NOMO-1 (cell line): ENCODE results near the gene LGMN.
"Not testable (repeated sequence)": the region's sequence is repeated elsewhere in the genome, so short reads cannot be mapped to it uniquely, and the experiment has no call there.

Experiments
- DNase-seq, 2 experiments: peaks; one replicate each; lab custom pipeline; 2025; ENCODE audit not compliant: unreplicated experiment in 2 of 2; lab: John Stamatoyannopoulos, UW

Gene LGMN

DNA sequence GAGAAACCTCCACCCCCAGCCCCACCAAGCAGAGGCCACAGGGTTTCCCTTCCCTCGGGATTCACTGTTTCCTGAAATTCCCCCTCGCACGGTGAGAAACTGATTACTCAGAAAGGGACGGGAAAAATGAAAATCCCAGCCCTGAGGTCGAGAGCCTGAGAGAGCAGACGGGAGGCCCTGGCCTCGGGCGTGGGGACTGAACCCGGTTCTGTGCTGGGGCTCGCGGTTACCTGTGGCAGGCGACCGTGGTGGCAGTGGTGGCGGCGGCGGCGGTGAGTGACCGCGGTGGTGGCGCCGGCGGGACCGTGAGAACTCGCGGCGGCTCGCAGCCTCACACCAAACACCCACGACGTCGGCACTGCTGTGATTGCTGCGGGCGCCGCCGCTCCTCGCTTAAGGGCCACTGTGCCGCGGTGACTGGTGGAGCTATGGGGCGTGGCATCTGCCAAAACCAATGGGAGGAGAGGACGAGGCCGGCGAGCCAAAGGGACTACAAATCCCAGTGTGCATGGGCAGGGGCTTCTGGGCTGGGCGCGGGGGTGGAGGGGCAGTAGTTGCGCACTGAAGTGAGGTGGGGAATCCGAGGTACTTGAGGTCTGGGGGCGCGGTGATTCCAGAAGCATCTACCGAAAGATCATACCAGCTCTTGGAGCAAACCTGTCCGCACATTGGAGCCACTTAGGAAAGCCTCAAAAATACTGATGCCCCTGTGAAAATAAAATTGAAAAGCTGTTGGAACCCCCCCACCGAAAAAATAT is at the start of gene LGMN:
TSS of gene LGMN (minus strand) at position 369 of the 758 bp plus-strand sequence. CDS start 15,841 bp downstream, outside the sequence.
- peak; percentile 44 to 57 for DNase-seq

DNA sequence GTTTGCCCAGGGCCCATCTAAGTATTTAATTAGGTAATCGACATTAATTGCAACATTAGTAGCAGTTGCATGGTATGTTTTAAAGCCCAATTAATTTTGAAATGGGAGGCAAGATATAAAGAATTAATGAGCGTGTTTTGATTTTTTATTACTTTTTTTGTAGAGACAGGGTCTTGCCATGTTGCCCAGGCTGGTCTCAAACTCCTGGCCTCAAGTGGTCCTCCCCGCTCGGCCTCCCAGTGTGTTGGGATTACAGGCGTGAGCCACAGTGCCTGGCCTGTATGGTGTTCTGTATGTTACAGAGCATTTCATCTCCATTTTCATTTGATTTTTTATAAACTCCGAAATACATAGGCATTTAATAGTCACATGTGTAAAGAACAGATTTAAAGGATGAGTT is 46.5 kb upstream of the LGMN start:
- peak in 1 of 2 experiments; percentile 11 for DNase-seq

DNA sequence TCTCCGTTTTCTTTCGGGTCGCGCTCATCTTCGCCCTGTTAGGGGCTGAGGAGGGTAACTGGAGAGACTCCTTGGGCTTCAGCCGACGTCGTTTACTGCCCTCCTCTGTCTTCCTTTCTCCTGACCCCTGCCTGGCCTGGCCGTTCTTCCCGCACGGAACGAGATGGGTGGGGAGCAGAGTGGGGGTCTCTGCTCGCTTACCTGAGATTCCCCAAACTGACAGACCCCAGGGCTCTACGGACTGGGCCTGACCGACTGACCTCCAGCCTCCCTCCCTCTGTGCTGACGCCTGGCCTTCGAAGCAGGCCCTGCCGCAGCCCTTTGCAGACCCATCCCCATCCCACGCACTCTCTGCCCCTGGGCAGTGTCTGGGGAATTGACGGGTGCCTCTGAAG is 46.1 kb upstream of the LGMN start:
- no peak for DNase-seq

DNA sequence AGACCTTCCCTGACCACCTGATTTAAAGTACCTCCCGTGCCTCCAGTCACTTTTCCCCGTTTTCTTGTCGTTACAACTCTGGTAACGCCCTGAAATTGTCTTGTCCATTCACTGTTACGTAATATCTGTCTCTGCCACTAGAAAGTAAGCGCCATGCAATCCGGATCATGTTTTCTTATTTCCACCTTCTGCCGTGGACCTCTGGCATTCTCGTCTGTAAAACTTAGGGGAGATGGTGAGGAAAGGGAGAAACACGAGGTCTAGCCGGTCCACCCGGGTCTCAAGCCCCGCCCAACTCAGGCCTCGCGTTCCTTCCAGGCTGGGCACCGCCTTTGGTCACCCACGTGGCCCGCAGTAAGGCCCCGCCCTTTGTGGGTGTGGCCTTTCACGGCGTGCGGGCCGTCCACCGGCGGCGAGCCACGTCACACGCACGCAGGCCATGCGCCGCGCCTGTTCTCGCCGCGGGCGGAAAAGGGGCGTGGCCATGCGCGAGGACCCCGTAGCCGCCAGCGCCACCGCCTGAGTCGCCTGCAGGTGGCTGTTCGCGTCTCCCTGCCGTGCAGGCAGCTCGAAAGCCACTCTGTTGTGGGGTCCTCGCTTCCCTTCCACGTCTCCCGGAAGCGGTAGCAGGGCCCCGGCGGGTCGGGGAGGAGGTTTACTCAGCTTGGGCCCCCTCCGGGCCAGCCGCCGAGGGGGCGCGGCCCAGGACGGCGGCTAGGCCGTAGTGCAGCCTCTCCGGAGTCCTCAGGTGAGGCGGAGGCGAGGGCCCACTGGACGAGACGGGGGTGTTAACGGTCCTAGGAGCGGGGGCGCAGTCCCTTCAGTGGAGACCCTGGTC is 45.5 kb upstream of the LGMN start, which contains the start of gene GOLGA5:
TSS of gene GOLGA5 (plus strand) at position 597 of the 838 bp plus-strand sequence. CDS start 3,133 bp downstream, outside the sequence.
- peak; percentile 95 to 96 for DNase-seq

GRCh38 chr14:92792885-92793284 is 44.5 kb upstream of the LGMN start:
- DNase-seq, result no peak

DNA sequence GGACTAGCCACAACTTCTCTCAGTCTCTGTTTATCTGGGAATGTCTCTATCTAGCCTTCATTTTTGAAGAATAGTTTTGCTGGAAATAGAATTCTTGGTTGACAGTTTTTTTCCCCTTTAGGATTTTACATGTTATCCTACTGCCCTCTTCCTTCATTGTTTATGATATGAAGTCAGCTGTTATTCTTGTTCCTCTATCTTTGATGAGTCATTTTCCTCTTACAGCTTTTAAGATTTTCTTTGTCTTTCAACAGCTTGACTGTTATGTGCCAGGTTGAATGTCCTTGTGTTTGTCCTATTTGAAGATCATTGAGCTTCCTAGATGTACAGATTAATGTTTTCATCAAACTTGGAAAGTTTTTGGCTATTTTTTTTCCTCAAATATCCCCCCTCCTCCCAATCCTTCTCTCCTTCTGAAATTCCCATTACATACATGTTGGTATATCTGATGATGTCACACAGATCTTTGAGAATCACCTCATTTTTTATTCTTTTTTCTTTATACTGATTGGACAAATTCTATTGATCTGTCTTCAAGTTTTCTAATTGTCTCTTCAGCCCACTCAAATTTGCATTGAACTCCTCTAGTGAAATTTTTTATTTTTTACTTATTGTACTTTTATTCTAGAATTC is 41.1 kb upstream of the LGMN start:
- peak in 1 of 2 experiments; percentile 12 for DNase-seq

DNA sequence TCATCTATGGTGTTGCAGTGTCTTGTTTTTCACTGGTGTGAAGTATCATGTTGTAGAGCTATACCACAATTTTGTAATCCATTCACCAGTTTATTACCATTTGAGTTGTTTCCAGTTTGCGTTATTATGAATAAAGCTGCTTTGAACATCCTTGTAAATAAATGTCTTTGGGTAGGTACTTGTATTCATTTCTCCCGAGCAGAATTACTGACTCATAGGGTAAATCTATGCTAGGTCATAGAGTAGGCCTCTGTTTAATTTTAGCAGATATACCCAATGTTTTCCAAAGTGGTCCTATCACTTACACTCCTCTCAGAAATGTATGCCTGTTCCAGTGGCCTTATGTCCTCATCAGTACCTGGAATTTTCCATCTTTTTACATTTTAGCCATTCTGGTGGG is 39.1 kb upstream of the LGMN start:
- DNase-seq, result no peak

DNA sequence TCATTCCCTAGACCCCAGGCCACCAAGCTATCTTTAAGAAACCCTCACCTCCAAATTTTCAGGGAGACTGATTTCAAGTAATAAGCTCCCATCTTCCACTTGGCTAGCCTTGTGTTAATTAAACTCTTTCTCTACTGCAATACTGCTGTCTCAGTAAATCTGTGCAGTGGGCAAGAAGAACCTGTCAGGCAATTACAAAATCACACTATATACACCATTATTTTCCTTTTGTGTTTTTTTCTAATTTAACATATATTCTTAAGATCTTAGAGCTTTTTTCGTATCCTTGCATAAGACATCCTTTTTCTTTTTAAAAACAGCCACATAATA is 38.0 kb upstream of the LGMN start:
- no peak for DNase-seq

DNA sequence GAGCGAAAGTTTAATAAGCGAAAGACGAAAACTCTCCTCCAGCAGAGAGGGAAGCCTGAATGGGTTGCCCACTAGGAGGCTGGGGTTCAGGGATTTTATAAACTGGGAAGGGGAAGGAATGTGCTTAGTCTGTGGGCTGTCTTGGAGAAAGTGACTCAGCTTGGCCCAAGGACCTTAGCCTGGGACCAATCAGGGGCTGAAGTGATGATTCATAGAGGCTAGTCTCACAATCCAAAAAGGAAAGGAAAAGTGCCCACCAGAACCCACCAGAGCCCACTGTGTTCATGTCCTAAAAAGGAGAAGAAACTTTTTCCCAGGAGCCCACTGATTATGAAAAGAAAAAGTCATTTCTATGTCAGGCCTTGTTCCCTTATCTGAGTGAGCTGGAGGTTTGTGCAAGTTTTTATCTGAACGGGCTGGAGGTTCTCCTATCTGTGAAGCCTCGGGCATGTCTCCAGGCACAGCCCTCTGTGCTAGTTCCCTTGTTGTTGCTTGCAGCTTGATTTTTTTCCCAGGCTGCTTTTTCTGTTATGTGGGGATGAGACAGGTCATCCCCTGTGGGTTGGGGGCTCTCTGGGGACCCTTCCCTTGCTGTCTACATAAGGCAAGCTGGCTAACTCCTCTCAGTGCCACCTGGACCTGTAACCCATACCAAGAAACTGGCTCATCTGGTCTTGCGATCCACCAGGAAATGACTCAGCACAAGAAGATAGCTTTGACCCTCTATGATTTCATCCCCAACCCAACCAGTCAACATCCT is 37.4 kb upstream of the LGMN start:
- no peak for DNase-seq

DNA sequence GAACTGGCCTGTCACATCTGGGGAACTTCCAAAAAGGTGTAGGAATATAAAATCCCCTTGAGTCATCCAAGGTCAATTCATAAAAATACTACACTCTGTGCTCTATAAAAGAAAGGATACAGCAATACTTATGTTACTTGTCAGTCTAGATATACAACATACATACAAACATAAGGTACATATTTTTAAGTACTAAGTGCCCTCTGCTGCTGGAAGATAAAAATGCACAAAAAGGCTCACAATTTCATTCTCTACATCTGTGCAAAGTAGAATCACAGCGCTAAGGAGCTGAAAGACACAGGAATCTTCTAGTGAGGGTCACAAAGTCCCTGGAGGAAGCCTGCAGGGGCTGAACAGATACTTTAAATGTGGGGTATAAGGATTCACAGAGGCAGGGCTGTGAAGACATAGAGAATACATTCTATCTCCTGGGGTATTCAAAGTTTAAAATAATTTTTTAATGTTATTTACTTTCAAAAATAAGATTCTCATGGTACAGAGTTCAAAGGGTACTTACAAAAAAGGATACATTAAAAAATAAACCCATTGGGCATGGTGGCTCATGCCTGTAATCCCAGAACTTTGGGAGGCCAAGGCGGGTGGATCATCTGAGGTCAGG is 35.5 kb upstream of the LGMN start:
- DNase-seq, result peak in 1 of 2 experiments; percentile 71

DNA sequence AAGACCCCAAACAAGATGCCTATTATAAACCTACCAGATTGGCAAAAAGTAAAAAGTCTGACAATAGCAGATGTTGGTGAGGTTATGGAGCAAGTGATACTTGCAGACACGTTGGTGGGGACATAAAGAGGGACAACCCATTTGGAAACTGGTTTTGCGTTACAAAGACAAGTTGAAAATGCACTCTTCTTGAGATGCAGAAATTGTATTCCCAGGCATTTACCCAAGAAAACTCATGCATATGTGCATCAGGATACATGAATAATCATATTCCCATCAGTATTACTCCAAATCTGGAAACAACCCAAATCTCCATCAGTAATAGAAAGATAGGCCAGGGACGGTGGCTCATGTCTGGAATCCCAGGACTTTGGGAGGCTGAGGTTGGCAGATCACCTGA is 32.9 kb upstream of the LGMN start:
- DNase-seq, result no peak

GRCh38 chr14:92780444-92781232 is 32.2 kb upstream of the LGMN start:
- no peak for DNase-seq

GRCh38 chr14:92778868-92779565 is 30.6 kb upstream of the LGMN start:
- not testable (repeated sequence) for DNase-seq

GRCh38 chr14:92775292-92775691 is 26.9 kb upstream of the LGMN start:
- not testable (repeated sequence) for DNase-seq

DNA sequence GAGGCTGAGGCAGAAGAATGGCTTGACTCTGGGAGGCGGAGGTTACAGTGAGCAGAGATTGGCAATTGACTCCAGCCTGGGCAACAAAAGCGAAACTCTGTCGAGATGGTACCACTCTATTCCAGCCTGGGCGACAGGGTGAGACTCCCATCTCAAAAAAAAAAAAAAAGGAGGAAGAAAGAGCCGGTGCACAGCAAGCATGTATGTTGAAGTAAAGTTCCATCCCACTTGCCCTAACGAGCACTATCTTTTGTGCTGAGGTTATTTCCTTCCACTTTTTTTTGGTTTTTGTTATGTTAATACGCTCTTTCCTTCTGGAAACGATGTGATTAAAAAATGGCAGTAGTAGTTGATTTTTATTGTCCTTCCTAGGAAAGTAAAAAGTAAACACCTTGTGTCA is 26.1 kb upstream of the LGMN start:
- DNase-seq, result no peak

DNA sequence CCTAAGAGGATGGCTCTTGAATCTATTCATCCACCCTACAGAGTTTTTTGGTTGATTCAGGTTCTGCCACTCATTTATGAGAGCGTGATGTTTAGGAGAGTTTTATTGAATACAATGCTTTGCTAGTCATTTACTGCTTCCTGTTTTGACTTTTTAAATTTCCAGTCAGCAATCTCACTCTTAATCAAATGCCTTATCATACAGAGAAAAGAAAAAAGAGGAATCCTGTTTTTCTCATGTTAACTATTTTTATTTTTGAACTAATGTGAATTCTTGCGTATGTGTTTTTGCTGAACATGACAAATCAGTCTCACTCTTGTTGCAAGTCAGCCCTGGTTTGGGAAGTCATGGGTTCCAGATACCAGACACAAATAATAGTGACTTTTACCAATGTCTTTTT is 22.1 kb upstream of the LGMN start:
- no peak for DNase-seq

DNA sequence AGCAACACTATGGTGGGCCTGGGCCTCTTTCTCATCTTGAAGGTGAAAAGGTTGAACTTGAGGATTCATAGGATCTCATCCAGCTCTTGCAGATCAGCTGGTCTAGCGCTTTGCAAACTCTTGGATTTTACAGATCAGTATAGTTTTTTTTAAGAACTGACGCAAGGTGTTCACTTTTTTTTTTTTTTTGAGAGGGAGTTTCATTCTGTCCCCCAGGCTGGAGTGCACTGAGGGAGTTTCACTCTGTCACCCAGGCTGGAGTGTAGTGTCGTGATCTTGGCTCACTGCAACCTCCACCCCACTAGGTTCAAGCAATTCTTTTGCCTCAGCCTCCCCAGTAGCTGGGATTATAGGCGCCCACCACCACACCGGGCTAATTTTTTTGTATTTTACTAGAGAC is 20.4 kb upstream of the LGMN start:
- DNase-seq, result no peak

GRCh38 chr14:92768236-92768635 is 19.8 kb upstream of the LGMN start:
- DNase-seq, result not testable (repeated sequence)
